ENCODE results near the gene STARD13.
"Not testable (repeated sequence)": the region's sequence is repeated elsewhere in the genome, so short reads cannot be mapped to it uniquely, and the experiment has no call there.

STARD13 gene

GRCh38 chr13:33168321-33168960 is 117.1 kb downstream of the STARD13 start:
- no peak for DNase-seq

DNA sequence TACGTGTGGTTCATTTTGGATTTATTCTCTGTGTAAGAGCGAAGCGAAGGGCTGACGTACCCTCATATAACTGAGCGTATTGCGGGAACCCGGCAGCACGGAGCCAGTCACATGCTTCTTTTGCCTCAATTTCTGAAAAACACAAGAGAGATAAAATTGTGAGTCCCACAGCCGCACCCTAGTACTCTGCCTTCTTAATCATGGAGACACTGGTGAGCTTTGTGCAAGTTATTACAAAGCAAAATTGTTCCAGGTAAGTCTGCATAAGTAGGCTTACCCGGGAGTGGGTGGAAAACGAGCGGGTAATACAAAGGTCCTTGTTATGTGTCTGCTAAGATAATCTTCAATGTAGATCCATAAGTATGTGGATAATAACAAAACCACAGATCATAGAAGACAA is 118.1 kb downstream of the STARD13 start:
- DNase-seq: no peak

DNA sequence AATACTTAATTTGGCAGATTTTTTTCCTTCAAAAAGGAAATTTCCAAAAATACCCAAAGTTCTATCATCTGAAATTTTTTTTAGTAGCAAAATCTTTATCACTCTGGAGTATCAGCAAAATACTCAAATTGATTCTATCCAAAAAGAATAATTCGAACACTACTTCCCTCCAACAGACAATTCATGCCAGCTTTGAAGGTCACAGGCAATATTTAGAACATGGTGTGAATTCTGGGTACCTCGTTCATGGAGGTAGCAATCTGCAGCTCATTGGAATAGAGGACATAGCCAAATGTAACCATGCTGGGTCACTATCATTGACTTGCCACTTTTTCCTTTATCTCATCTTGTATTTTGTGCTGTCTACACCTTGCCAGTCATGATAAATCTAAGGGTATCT is 119.8 kb downstream of the STARD13 start:
- no peak for DNase-seq

DNA sequence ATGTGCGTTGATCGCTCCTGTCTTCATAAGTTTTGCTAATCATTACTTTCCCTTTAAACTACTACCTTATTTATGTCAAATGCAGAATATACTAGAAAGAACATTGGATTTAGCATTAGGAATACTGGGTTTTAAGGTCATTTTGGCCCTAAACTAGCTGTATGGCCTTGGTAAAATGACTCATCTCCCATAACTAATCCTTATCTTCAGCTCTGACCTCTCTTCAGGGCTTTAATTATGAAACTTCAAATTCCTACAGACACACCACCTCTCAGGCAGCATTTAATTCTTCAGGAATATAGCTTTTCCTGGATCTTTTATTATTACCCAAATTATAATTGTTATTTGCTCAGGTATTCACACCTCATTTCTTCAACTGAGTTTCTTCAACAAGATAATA is 121.2 kb downstream of the STARD13 start:
- no peak for DNase-seq

DNA sequence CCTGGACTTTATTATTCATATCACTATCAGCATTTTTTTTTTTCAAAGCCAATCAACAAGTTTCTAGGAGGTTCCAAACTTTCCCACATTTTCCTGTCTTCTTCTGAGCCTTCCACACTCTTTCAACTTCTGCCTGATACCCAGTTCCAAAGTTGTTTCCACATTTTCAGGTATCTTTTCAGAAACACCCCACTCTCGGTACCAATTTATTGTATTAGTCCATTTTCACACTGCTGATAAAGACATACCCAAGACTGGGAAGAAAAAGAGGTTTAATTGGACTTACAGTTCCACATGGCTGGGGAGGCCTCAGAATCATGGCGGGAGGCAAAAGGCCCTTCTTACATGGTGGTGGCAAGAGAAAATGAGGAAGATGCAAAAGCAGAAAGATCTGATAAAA is 122.8 kb downstream of the STARD13 start:
- DNase-seq: not testable (repeated sequence)

DNA sequence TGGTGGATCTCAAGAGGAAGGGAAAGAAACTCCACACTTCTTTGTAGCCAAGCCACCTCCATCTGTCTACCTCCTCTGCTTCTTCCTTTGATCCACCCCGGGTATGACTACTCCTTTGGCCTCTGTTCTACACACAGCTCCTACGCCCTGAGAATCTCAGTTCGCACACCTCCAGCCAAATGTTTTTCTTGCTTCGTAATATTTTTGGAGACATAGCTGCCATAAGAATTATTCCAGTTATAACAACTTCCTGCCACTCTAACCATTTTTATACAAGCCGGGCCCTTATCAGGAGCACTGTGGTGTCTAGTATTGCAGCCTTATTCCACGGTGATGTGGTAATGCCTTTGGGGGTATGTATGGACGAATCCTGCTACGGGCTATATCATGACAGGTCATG is 126.7 kb downstream of the STARD13 start:
- no peak for DNase-seq

- no peak for DNase-seq
Measured at GRCh38 chr13:33158271-33158670, 127.3 kb downstream of the STARD13 start.

GRCh38 chr13:33154911-33155310 is 130.6 kb downstream of the STARD13 start:
- no peak for DNase-seq

- no peak for DNase-seq
Measured at GRCh38 chr13:33153421-33154404, 131.8 kb downstream of the STARD13 start.

DNA sequence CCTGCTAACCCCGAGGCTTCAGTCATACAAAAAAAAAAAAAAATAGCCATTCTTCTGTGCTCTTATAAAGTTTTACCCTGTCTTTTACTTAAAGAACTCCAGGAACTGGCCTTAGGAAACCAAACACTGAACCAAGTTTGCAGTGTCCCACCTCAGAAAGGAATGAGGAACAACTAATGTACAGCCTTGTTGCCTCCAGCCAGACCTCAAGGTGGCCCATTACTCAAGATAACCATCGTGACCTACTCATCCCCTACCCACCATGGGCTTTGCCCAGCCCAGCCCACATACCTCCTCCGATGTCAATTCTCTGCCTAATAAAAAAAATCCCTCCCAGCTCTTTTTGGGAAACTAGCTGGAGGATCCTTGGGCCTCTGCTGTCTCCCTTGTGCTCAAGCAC is 133.2 kb downstream of the STARD13 start:
- DNase-seq: peak; percentile 61

DNA sequence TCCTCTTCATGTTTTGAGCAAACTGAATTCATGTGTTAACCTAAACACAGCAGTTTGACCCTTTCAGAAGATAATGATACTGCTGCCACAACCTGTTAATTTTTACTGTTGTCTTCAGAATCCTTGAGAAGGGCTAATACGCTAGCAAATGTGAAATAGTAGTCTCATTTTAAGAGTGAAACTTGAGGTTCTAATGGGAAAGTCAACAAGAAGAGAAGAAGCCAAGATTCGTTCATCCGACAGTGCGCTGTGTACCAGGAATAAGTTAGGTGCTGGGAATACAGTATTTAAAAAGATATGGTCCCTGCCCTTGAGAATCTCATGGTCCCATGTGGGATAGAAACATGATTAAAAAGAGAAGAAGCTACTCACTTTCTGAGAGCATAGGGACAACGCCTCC is 134.9 kb downstream of the STARD13 start:
- no peak for DNase-seq

DNA sequence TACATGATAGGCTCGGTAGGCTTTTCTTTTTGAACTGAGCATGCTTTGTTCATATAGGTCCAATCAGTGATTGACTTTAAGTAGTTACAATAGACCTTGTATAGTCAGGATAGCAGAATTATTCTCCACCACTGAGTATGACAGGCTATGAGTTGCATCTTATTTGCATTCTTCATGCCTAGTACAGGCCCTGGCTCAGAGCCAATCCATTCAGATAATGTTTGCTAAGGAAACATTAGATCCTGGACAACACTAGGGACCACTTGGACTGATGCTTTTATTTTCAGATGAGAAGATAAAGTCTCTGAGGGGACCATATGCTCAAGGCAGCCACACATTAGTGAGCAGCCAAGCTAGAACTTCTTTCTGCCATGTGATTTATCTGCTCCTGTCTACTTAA is 135.4 kb downstream of the STARD13 start:
- DNase-seq: no peak

- no peak for DNase-seq
Measured at GRCh38 chr13:33147832-33148231, 137.7 kb downstream of the STARD13 start.

GRCh38 chr13:33146843-33147611 is 138.5 kb downstream of the STARD13 start:
- DNase-seq: no peak

DNA sequence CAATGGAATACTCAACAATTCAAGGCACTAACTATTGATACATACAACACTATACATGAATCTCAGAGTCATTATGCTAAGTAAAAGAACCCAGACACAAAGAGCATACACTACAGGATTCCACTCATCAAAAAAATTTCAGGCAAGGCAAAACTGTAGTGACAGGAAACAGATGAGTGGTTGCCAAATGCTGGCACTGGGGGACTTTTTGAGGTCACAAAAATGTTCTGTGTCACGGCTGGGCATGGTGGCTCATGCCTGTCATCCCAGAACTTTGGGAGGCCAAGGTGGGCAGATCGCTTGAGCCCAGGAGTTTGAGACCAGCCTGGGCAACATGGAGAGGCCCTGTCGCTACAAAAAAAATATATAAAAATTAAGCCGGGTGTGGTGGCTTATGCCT is 139.9 kb downstream of the STARD13 start:
- DNase-seq: no peak

DNA sequence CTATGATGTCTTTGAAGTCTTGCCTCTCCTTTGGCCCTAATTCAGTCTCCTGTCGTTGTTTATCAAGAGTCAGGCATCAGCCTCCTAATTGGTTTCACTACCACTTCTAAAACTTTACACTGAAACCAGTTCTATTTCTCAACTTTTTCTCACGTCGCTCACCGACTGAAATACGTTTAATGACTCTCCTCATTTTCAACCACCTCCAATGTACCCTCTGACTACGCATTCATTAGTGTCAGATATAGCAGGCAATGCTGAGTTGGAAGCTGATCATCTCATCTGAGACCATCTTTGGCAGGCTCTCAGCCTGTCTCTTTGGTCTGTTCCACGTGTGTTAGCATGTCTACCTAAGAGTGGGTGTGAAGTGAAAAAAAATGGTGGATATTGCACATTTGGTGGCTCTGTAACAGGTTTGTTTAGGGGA is 141.2 kb downstream of the STARD13 start:
- no peak for DNase-seq

- no peak for DNase-seq
Measured at GRCh38 chr13:33139780-33140535, 145.6 kb downstream of the STARD13 start.

- DNase-seq: no peak
Measured at GRCh38 chr13:33139184-33139583, 146.4 kb downstream of the STARD13 start.

DNA sequence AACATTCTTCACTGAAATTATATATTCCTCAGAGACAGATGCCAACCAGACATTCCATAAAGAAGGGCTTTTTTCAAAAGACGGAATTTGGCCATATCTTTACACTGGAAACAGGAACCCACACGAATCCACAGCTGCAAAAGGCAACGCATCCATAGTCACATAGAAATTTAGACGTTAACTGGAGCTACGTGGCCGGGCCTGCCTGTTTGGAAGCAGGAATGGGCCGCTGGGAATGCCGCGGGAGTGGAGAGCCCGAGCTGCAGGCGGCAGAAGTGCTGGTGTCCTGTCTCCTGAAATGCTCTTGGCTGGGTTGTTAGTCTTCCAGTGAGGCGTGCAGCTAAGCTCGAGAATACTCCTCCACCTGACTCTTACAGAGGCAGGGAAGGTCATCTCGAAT is 147.1 kb downstream of the STARD13 start:
- no peak for DNase-seq

DNA sequence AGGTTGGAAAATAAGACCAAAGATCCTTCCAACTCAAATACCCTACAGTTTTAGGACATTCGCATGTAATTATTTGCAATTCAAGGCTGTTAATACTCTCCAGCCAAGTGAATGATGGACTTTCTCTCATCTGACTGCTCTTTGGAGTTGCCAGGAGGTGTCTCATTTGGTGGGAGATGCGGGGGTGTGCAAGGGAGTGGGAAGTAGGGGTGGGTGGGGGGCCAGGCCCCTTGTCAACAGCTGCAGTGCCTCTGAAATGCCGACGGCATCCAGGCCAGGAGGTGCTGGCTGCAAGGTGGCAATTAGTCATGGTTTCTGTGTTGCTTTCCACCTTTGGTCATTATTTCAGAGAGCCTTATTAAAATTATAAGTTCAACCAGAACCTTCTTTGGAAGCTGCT is 147.8 kb downstream of the STARD13 start:
- DNase-seq: no peak

DNA sequence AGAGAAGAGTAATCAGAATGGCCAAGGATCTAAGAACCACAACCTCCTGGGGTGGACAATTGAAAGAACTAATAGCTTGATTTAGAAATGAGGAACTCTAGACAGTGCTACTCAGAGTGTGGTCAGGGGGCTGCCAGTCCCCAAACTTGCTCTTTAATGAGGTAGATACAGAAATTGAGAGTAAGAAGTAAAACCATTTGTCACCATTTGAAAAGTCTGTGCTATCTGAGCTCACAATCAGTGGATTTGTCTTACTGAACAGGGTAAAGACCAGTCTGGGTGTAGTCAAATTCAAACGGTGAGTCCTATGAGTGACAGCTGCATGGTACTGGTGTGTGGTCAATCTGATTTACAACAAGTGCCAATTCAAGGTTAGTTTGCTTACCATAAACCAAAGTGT is 150.5 kb downstream of the STARD13 start:
- no peak for DNase-seq

GRCh38 chr13:33134213-33134612 is 151.3 kb downstream of the STARD13 start:
- no peak for DNase-seq
